ENCODE measurements around the gene JAG1.
A peak's percentile ranks its signal among the peaks of the same experiment; 100 is the strongest.

The JAG1 gene

DNA sequence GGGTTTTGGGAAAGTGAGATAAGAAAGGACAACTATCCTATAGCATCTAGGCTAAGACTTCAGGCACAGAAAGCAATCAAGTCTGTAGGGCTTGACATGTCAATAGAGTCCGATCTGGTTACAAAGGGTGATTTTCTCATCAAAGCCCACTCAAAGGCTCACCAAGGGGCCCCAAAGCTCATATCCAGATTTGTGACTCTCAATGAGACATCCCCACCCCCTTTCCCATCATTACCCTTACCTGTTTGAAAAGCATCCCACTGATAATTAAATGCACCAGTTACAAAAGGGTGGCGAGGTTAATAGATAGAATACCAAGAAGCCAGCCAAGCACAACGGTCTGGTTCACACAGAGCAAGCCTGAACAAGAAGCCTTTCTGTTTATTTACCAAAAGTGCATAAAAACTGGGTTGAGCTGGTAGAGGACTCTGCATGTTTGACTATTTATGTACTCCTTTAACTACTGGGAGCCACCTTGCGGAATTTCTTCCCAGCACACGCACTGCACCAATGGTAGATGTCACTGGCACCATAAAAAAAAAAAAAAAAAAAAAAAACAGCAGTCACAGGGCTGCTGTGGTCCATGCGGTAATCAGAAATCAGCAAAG is 6.1 kb downstream of the JAG1 start:
- DNase-seq: no peak

DNA sequence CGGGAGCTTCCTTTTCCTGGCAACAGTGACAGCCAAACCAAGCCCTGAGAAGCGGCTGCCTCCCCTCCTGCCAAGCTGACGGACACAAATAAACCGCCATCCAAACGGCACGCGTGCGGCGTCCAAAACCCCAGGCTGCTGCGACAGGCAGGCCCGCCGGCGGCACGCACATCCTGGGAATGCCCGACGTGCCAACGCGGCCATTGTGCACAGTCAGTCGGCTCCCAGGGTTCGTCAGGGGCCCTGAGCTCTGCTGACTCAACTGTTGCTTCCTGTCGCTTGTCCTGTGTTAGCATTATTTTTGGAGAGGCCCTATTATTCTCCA is 6.8 kb downstream of the JAG1 start:
- DNase-seq: no peak

DNA sequence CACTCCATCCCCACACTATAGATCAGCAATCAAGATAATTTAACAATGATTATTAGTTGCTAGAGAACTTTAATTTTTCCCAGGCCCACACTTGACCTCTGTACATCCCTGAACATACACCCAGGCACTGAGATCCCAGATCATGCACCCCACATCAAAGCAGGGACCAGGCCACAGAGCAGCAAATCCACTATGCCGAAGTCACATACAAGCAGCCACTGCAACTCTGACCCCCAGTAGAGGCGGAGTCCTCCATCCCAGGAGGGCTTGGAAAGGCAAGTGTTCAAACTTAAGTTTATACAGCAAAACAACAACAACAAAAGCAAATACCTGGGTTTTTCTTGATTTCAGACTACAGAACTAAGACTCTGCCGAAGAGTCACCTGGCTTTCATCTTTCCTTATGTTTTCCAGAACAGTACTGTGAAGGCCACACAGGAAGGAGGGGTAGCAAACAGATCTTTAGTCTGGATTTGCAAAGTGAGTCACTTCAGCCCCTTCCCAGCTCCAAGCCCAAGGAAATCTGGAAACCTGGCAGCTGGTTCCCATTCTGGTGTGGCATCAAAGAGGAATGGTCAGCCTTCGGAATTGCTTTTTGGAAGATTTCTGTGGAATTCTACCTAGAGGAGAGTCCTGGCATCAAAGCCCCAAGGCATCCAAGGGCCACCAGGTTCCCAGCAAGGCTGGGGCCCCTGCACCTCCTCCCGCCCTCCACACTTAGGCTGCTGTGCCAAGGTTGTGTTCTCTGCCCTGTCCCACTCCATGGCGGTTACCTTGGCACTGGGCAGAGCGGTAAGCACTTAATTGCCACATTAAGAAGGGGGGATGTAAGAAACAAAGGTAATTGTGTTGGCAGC is 7.3 kb downstream of the JAG1 start:
- no peak for DNase-seq

DNA sequence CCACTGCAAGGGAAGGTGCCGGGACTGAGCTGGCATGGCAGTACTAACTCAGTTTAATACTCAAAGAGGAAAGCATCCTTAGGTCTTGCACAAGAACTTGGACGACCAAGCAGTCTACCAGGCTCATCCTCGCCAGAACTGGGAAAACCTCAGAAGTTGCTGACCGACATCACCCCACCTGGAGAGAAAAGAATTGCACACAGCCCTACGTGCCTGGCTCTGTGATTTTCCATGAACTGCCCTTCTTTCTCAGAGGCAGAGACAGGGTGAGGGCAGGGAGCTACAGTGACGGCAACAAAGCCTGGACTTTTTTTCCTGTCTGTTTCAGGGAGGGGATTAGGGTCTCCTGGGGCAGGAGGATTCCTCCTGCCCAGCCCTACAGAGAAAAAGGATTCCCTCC is 8.0 kb downstream of the JAG1 start:
- DNase-seq: no peak

DNA sequence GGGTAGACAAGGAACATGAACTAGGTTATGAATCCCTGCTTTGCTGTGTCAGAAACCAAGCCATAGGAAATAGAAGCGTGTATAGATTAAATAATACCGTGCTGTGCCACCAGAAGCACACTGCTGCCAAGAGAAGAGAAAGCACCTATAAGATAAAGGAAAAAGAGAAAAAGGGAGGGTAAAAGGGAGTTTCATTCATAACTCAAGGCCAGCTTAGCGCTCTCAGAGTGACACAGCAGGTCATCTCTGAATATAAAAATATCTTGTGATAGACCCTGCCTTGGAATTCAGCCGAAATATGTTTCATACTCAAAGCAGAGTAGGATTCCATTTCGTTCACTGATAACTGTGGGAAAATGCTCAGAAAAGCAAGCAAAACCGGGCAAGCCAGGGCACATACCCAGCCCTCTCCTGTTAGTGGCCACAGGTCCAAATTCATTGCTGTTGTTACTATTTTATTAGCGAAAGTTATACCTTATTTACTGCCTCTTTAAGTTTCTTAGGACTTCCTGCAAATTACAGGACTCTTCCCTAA is 8.7 kb downstream of the JAG1 start:
- DNase-seq: no peak

DNA sequence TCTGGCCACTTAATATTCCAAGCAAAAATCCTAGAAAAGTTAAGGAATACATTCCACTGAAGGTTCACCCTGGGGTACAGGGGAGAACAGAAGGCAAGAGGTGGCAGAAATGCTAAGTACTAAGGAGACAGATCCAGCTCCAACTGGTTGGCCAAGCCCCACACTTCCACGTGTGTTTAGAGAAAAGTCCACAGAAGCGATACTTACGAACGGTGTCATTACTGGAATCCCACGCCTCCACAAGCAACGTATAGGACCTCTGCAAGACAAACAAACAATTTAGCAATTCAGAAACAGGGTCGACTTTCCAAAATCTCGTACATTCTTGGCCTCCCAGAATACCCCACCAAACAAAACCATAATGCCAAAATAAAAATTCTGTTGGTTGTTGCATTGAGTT is 10.0 kb downstream of the JAG1 start:
- DNase-seq: no peak

DNA sequence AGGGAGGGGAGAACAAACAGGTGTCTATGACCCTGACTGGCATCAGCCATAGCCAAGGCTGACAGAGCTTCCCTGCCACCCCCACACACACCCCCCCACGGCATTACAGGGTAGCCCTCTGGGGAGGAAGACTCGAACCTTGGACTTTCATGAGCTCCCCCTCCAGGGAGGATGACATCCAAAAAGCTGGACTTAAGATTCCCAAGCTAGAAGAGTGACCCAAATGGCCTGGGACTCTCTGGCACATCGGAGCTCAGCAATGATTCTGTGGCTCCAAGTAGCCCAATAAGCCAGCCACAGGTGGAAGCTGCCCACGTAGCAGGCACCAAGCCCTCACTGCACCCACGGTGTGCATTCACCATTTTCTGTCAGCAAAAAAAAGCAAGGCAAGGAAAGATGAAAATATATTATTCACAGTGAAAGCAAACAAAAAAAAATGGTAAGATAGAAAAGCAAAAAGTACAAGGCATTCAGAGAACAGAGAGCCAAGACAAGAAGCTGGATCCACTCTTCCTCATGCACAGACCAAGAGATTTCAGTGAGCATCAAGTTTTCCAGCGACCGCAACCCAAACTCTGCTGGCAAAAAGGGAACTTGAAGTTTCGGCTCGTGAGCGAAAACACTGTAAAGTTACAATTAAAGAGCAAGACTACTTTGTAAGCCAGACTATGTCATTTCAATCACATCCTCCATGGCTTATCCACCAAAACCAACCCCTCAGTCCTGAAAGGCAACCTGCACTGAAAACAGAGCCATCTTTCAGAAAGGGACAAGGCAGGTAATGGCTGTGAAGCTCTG is 10.9 kb downstream of the JAG1 start:
- no peak for DNase-seq

DNA sequence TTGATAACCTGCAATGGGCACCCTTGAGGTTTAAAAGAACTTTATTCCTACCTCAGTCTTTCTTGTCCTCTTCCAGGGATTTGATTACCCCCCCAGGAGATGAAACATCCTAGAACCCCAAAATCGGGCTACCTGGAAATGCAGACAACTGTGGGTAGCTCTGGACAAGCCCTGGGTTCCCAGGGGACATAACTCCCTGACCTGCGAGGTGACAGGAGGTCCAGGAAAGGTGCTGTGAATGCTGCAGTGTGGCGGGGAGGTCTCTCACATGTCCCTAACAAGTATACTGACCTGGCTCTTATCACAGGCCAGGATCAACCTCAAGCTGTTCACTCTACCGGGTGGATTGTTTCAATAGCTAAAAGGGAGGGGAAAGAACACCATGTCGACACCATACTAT is 11.6 kb downstream of the JAG1 start:
- no peak for DNase-seq

DNA sequence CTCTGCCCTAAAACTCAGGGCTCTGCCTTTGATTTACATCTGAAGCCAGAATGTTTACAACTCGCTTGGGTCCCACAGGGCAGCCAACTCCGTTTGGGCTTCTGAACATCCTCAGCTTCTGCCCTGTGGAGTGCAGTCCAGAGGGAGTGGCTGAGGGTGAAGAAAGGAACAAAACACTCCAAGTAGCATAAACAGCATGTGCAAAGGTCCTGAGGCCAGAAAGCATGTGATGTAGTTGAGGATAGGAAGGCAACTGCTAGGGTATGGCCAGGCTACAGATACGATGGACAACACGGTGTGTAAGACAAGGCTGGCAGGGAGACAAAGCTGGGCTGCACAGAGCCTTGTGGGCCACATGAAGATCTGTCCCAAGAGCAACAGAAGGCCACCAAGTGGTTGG is 12.5 kb downstream of the JAG1 start:
- no peak for DNase-seq

DNA sequence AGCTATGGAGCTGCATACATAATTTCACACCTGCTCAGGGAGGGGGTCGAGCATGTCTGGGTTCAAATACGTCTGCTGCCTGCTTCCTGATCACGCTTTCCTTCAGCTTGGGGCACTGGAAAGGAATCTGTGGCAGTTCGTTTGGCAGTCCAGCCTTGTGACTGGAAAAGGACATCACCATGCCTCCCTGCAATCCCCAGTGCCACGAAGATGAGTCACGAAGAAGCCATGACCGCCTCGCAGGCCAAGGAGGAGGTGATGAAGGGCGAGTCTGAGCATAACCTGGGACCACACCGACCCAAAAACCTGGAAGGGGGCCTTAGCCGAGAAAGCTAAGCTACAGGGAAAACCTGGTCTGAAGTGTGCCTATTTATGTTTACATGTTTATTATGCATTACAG is 13.1 kb downstream of the JAG1 start:
- no peak for DNase-seq

DNA sequence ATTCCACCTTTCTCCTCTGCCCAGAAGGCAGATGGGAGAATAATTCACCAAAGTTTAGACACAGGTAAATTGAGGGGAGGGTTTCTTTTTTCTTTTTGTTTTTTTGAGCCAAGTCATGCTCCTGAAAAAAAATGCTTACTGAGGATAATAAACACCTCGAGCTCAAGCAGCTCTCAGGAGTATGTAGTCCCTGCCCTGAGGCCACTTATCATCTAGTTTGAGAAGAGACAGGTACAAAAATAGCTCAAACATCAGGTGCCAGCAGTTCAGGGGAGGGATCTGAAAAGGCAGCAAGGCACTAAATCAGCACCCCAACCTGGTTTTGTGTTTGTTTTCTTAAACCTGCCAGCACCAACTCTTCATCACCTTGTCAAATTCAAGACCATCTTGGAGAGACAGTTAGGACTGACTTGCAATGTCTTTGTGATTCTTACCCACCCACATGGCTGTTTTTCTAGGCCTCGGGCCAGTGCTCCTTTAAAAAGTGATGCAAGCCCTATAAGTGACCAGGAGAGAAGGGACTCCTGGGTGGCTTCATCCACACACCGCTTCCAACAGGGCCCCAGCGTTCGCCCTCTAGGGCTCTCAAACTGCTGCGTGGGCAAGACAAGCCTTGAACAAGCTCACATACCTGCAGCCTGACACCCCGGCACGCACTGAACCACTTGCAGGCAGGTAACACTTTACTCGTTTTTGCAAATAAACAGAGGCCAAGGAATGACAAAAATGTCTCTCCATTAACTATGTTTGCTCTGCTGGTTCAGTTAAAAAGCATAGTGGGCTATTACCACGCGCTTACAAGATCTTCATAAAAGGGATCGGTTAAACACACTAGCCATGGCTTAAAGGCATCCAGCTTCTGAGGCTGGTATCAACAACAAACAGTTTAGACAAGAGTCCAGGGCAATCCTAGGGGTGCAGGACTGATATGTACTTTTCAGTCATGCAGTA is 13.9 kb downstream of the JAG1 start:
- no peak for DNase-seq

DNA sequence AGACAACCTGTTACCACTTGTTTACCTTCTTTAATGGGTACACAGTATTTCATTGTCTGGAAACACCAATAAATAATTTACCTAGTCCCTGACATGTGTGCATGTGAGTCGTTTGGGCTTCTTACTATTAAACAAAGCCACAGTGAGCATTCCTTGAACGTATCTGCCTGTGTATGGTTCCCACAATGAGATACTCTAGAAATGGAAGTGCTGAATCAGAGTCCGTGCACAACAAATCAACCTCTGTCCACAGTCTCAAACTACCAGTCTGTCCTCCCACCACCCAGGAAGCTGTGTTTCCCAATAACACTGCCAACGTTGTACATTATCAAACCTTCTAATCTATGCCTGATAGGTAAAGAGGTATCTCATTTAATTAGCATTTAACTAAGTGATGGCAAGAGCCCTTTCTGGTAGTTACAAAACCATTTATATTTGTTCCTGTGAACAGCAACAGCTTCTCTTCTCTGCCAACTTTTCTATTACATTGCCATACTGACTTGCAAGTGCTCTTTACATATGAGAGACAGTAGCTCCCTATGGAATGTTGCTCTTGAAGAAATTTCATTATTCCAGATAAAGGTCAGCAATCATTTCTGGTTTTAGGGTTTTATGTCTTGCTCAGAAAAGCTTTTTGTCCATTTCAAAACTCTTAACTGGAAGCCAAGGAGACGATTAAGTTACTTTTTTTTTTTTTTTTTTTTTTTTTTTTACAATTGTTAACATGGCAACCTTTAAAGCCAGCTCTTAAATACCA is 14.7 kb downstream of the JAG1 start:
- DNase-seq: no peak

DNA sequence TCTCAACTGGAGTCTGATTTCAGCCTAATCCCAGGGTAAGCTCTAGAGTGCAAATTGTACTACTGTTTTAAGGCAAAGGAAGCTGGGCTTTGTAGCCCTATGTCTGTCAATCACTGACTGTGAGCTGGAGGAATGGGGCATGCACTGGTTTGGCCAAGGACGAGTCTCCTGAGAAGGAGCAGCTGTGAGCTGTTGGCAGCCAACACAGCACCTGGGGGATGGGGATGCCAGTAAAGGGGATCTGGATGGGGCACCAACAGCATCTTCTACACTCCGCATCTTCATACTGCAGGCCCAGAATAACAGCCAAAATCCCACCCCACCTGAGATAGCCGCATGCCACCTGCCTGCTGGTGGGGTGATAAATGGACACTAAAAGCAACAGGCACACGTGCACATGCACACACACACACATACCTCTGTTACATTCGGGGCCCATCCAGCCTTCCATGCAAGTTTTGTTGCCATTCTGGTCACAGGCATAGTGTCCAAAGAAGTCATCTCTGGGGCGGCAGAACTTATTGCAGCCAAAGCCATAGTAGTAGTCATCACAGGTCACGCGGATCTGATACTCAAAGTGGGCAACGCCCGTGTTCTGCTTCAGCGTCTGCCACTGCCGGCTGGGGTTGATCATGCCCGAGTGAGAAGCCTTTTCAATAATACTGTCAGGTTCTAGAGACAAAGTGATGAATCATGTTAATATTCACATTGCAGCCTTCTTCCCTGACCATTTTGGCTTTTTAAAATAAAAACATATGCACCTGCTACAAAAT is 15.6 kb downstream of the JAG1 start:
- no peak for DNase-seq

DNA sequence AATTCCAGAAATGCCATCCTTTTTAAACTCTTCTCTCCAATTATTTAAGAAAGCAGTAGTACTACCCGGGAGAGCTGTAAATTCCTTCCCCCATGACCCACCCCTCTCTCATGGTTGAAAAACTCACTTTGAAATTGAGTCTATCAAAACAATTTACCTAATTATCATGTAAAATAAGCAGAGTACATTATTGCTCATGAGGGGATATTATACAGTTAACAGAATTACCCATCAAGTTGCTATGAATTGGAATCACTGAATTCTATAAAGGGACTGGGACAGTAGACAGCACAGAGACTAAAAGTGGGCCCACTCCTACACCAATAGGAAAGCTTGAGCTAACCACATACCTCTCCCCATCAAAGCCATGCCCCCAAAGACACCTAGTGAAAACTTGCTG is 16.3 kb downstream of the JAG1 start:
- no peak for DNase-seq

DNA sequence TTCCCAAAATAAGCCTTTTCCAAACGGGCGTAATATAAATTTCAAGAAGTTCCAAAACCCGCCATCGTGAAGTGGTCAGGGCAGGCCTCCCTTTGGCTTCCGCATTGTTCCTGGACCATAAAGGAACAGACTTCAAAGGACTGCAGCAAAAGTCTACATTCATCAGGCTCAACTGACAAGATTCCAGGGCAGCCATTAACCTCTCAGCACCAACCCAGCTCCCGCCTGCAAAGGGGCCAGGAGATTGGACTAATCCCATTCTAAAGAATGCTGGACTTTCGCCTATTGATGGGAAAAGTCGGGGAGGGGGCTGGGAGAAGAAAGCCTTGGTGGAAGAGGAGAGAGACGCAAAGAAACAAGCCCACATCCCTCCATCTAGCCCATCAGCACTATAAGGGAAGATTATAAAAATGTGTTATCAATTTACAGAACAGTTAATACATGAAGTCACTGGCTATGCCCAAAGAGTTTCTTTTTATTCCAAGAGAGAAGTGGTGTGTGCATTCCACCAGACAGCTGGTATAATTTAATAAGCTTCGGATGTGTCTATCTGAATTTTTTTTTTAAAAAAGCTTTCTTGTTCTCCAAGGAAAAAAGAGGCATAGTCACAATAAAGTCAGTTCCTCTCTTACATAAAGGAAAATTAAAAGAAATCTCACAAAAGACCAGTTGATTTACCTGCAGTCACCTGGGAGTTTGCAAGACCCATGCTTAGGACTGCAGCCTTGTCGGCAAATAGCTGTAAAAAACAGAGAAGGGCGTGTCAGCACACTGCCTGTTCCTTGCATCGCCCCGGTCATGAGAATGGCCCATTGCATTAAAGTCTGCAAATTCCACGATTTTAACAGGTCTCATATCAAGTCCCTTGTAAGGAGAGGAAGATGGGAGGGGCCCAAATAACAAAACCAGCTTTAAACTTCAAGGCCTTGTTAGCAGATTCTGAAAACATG is 17.8 kb downstream of the JAG1 start:
- no peak for DNase-seq

DNA sequence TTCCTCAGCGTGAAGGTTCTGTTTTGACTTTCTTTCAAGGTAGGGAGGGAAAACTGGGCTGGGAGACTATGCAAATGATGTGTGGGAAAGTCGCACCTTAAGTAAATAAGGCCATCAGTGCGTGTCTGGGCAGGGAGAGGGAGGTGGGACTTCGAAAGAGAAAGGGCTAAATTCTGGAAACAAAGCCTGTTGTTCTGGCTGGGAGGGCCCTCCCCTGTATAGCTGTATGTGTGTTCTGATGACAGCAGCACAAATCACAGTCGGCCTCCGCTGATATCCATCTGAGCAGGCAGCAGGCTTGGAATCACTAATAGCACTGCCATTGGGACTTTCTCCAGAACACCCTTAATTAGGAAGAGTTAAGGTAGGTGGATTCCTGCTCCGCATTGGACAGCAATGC is 19.2 kb downstream of the JAG1 start:
- no peak for DNase-seq

DNA sequence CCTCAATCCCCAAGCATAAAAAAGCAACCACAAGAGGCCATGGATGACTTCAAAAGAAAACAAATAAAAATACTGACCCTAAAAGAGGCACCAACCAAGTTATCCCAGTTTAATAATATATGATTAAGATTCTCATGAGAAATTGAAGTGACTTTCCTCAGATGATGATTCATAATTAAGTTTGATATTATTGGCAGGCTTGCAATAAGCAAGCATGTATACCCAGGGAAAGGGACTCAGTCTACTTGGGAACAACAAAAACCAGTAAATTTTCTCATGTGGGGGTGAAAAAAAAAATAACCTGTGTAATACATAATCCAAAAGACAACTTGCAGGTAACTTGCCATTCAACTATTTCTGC is 19.6 kb downstream of the JAG1 start:
- DNase-seq: no peak

DNA sequence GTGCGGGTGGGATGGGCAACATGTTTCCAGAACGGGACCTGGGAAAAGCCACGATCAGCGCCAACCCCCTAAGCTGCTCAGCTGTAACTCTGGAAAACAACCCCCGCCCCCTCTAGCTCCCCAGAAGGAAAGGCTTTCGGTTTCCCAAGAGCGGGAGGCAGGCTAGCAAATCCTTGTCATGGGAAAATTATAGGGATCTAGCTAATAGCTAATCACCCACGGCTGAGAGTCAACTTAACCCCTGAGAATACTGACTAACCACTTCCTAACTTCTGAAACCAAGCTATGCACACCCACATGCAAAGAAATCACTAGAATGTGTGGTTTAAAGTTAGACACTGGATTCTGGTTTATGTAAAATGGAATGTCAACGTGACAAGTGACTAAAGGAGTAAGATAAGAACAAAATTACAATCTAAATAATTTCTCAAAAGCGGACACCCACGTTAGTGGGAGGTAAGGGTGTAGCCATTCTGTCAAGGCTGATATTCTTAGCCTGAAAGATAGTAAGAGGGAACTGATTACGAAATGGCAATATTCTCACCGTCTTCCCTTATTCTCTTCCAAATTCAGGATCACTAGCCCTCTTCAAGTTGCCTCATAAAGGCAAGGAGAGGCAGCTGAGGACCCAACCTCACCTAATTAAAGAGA is 20.1 kb downstream of the JAG1 start:
- DNase-seq: peak; percentile 92

DNA sequence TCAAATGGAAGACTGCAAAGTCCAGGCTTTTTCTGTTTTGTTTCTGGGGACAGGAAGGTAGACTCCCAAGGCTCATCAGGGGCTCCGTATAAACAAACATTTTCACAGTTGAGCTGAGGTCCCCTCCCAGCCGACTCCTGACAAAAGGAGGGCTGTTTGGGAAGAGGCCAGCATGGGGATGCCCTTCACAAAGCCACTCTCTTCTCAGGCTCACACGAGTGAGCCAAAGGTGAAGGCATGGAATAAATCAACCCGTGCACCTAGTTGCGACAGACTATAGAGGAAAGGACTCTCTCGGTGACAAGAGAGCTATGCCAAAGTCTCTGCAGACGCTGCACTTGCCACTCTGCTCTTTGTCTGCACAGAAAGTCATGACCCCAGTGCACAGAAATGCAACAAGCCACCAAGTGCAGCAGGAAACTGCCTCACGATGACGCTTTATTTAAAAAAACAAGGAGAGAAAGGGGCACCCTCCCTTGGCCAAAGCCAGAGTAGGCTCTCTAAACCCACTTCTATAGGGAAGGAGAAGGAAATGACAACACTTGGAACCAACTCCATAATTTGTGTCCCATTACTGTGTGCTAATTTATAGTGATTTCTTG is 21.0 kb downstream of the JAG1 start:
- peak; percentile 53 for DNase-seq

Measured in fibroblast of skin of right quadriceps (primary cell).